A673 (cell line): ENCODE measurements around the gene SLC35F6. TPM values are rescaled to one million over a fixed set of nuclear protein-coding genes. Genes with fewer than 3 reads are reported as not detected.

Experiments
- BruUV-seq: library from RNA; stranded (reverse); fragments of 400-500 nt; replicated peaks from 2 replicates; lab custom pipeline; 2021; lab: Mats Ljungman, UMichigan
- CTCF ChIA-PET: fragments of 300-600 bp; sonication (Branson Sonifier 250); formaldehyde crosslinking; loops from one replicate; lab custom pipeline; 2022; ENCODE audit warnings: antibody characterized with exemption; lab: Charles Lee
- POLR2A ChIA-PET: fragments of 300-600 bp; sonication (Branson Sonifier 250); formaldehyde crosslinking; loops from one replicate; lab custom pipeline; 2022; ENCODE audit warnings: antibody characterized with exemption; ENCODE audit not compliant: low non-redundant PET; lab: Charles Lee
- DNase-seq: peaks from one replicate; pipeline ENCODE4 v3.0.0-alpha.2; 2015; ENCODE audit warnings: low spot score
- H3K27ac ChIP-seq: fragments of 200-600 bp; sonication (generic); 2 replicates; pipeline ENCODE4 v1.5.1; 2016; ENCODE audit warnings: mixed run types, low read depth, mild to moderate bottlenecking, mixed read lengths, antibody characterized with exemption, low read length; ENCODE audit not compliant: poor library complexity, severe bottlenecking
- H3K27me3 ChIP-seq: fragments of 200-600 bp; sonication (generic); replicated peaks from 2 replicates; pipeline ENCODE4 v1.6.1; 2017; ENCODE audit warnings: mixed run types, low read depth, mild to moderate bottlenecking, mixed read lengths, antibody characterized with exemption, low read length; ENCODE audit not compliant: insufficient read depth, poor library complexity
- H3K36me3 ChIP-seq: fragments of 200-600 bp; sonication (generic); 2 replicates; pipeline ENCODE4 v1.6.1; 2016; ENCODE audit warnings: mixed run types, mild to moderate bottlenecking, mixed read lengths, antibody characterized with exemption, low read length; ENCODE audit not compliant: insufficient read depth, poor library complexity, severe bottlenecking
- H3K4me1 ChIP-seq: fragments of 200-600 bp; sonication (generic); 2 replicates; pipeline ENCODE4 v1.6.1; 2017; ENCODE audit warnings: mixed run types, mild to moderate bottlenecking, mixed read lengths, antibody characterized with exemption, low read length; ENCODE audit not compliant: insufficient read depth, poor library complexity, severe bottlenecking
- H3K4me3 ChIP-seq: fragments of 200-600 bp; sonication (generic); 2 replicates; pipeline ENCODE4 v1.5.1; 2016; ENCODE audit warnings: low read depth, mixed run types, mild to moderate bottlenecking, mixed read lengths, low read length; ENCODE audit not compliant: poor library complexity, severe bottlenecking
- H3K9me3 ChIP-seq: fragments of 200-600 bp; sonication (generic); 2 replicates; pipeline ENCODE4 v1.6.1; 2016; ENCODE audit warnings: mixed run types, low read depth, mild to moderate bottlenecking, mixed read lengths, antibody characterized with exemption, low read length; ENCODE audit not compliant: poor library complexity, severe bottlenecking
- EZH2 ChIP-seq: fragments of 200-600 bp; sonication (generic); IDR thresholded peaks from 2 replicates; pipeline ENCODE4 v1.6.1; 2017; ENCODE audit warnings: borderline replicate concordance, low read depth, mild to moderate bottlenecking, mixed read lengths, antibody characterized with exemption, low read length; ENCODE audit not compliant: poor library complexity, severe bottlenecking
- intact Hi-C: fragments of 100-400 bp; cut with micrococcal nuclease; formaldehyde crosslinking; loops from one replicate; pipeline ENCODE4 v1.10.0; 2022; ENCODE audit not compliant: unreplicated experiment
- total RNA-seq: library from RNA; stranded (reverse); gene quantifications from 2 replicates; pipeline ENCODE4 v1.2.3, GENCODE V29; 2021
- TF ChIP-seq, protein P1 (sequence below): fragments of 300-800, 200-600 bp; sonication (generic); conservative IDR thresholded peaks from 2 replicates; pipeline ENCODE4 v1.5.1; 2017; ENCODE audit warnings: low read depth, mild to moderate bottlenecking, antibody characterized with exemption, low read length, moderate library complexity, mixed read lengths

The SLC35F6 gene
- total RNA-seq, 1 experiment from 2014 or later = 33.2 TPM

- intact Hi-C loops = no loop called here
- Histone ChIP-seq H3K36me3 (no peaks in the 10 kb centered on the region), H3K9me3 (no peaks in the 10 kb centered on the region), H3K4me1 (peaks cover 10% of the 10 kb centered on the region), H3K4me3 (no peak overlapping the region), H3K27ac (no peak overlapping the region), H3K27me3 (no peaks in the 10 kb centered on the region)
- CTCF ChIA-PET = no interaction called here
- POLR2A ChIA-PET = no interaction called here
- BruUV-seq = no TSS peak
- no peak for DNase-seq
- TF ChIP-seq, protein P1, sequence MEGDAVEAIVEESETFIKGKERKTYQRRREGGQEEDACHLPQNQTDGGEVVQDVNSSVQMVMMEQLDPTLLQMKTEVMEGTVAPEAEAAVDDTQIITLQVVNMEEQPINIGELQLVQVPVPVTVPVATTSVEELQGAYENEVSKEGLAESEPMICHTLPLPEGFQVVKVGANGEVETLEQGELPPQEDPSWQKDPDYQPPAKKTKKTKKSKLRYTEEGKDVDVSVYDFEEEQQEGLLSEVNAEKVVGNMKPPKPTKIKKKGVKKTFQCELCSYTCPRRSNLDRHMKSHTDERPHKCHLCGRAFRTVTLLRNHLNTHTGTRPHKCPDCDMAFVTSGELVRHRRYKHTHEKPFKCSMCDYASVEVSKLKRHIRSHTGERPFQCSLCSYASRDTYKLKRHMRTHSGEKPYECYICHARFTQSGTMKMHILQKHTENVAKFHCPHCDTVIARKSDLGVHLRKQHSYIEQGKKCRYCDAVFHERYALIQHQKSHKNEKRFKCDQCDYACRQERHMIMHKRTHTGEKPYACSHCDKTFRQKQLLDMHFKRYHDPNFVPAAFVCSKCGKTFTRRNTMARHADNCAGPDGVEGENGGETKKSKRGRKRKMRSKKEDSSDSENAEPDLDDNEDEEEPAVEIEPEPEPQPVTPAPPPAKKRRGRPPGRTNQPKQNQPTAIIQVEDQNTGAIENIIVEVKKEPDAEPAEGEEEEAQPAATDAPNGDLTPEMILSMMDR = no peak
- no peak for TF ChIP-seq EZH2
These were observed 5.1 kb downstream of the SLC35F6 start for GRCh38 chr2:26769089-26769761.

DNA sequence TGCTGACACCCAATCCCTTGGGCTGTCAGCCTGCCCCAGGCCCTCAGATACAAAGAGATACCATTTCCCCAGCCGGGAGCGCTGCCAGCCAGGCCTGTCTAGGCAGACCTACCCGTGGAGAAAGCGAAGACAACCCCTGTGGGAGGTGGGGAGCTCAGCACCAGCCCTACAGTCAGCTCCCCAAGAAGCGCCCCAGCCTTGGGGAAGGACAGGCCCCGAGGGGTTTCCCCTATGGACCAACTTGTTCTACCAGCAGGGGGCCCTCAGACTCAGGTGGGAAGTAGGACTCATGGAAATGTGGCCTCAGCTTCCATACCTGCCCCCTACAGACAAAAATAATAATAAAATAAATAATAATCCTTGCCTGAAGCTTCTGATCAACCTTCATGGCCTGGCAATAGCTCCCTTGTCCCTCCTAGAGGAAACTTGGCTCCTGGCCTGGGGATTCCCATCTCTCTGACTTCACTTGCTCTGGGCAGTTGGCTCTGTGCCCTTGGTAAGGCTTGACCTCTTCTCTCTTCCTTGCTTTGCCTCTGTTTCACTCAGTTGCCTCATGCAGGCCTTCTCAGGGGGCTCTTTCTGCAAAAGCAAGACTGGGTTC, 7.0 kb downstream of the SLC35F6 start:
- DNase-seq = no peak
- intact Hi-C loops = no loop called here
- TF ChIP-seq, protein P1 = peak; percentile 35; the same call in 1 of the 2 replicates
- no peak for TF ChIP-seq EZH2
- ChIA-PET POLR2A (no interaction called here), CTCF (no interaction called here)
- Histone ChIP-seq H3K4me1 (no peaks in the 10 kb centered on the region), H3K4me3 (no peak overlapping the region), H3K27me3 (no peaks in the 10 kb centered on the region), H3K36me3 (peaks cover 3% of the 10 kb centered on the region), H3K27ac (no peak overlapping the region), H3K9me3 (no peaks in the 10 kb centered on the region)
- no TSS peak for BruUV-seq

- Histone ChIP-seq H3K4me3 (no peak overlapping the region), H3K27me3 (no peaks in the 10 kb centered on the region), H3K27ac (no peak overlapping the region), H3K9me3 (no peaks in the 10 kb centered on the region), H3K4me1 (no peaks in the 10 kb centered on the region), H3K36me3 (peaks cover 6% of the 10 kb centered on the region)
- ChIA-PET CTCF (no interaction called here), POLR2A (no interaction called here)
- TF ChIP-seq, protein P1 = no peak
- TF ChIP-seq EZH2 = no peak
- BruUV-seq = no TSS peak
- DNase-seq = no peak
- intact Hi-C loops = no loop called here
These were observed 8.2 kb downstream of the SLC35F6 start for GRCh38 chr2:26772064-26773001.
